GM08714 (cell line): Measurements from ENCODE around the gene CXorf58.
"Not testable (repeated sequence)": the region's sequence is repeated elsewhere in the genome, so short reads cannot be mapped to it uniquely, and the experiment has no call there.

ENCODE experiments used
- H3K4me3 ChIP-seq: fragments of 200-500 bp; sonication (Bioruptor generic); 2 replicates; pipeline ENCODE4 v1.5.1; 2014; ENCODE audit warnings: mild to moderate bottlenecking, low read length, inconsistent platforms
- ZNF274 ChIP-seq: IDR thresholded peaks from 2 replicates; pipeline ENCODE4 v1.6.1; 2012; ENCODE audit warnings: mild to moderate bottlenecking, low read depth, low read length

CXorf58 gene, protein sequence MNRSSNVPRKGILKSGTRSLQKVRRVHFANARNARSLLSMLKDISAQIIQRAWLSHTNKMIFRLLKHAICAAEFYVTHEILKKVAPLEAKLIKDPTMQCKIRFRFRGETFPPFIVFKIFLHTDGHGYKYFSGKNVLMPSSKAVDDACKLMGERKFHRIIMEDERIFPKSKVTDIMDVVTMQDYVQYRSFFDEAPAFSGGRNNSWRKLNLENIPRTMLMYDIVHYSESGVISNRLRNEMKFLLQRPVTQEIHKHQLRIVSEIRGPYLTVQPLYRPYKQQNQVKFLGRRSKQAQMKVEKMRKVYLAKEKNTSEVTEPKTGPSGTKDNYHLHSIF

DNA sequence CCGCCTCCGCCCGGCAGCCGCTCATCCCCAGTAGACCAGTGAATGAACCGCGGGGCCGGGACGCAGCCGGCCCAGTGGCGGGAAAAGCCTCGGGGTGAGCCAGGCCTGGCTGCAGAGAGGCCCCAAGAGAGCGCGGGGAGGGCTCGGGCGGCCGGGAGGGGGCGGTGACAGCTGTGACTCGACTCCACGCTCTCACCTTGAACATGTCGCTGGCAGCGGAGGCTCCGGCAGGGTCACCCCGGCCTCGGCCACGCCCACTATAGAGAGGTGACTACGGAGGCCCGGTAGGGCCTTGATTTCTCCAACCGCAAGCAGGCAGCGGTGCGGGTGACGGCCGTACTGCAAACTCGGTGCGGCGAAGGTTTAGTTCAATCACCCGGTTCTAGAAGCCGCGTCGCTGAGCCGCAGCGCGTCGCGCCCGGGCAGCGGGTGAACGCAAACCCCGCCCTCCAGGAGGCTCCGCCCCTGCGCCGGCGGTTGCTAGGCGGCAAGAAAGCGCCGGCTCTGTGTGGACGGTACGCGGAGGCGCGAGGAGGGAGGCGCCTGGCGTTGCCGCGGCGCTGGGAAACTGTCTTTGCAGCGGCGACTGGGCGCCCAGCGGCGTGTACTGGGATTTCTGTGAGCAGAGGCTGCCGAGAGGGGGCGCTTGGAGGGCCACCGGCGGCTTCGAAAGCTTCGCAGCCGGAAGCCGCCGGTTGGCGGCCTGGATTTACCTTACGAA lies at the start of gene CXorf58, which contains the start of gene APOO:
CXorf58 (plus strand) TSS at position 509 of the 721 bp plus-strand sequence. CDS start 2,297 bp downstream, outside the sequence.
APOO (minus strand) TSS at position 441 of the 721 bp plus-strand sequence; CDS start at position 205, 236 bp downstream.
- H3K4me3 ChIP-seq: peak within 1 kb of the TSS; percentile 89
- no peak for TF ChIP-seq ZNF274

GRCh38 chrX:23859238-23859637 lies 48.6 kb upstream of the CXorf58 start:
- H3K4me3 ChIP-seq: not testable (repeated sequence)

DNA sequence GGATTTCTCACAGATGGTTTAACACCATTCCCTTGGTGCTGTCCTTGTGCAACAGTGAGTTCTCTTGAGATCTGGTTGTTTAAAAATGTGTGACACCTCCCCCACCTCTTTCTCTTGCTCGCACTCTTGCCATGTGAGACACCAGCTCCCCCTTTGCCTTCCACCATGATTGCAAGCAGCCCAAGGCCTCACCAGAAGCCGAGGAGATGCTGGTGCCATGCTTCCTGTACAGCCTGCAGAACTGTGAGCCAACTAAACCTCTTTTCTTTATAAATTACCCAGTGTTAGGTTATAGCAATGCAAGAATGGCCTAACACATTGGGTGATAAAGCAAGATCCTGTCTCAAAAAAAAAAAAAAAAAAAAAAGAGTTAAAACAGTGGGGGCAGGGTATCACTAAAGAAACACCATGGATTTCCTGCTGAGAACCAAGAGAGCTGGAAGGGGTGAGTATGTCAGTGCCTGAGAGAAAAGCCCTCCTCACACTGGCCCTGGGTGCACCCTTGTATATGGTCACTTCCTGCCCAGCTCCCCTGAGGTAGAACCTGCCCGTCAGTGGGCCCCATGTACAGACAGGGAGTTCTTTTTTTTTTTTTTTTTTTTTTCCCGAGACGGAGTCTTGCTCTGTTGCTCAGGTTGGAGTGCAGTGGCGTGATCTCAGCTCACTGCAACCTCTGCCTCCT lies 46.5 kb upstream of the CXorf58 start:
- H3K4me3 ChIP-seq: no peak overlapping the region
- TF ChIP-seq ZNF274: no peak

DNA sequence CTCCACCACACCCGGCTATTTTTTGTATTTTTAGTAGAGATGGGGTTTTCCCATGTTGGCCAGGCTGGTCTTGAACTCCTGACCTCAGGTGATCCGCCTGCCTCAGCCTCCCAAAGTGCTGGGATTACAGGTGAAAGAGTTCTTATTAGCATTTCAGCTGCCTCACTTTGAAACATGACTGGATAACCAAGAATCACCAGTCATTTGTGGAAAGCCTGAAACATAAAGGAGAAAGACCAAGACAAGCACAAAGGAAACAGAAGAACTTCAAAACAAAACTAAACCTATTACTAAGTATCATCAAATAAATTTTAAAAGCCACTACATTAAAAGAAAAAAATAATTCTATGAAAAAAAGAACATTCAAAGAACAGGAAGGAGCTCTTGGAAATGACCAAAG lies 45.9 kb upstream of the CXorf58 start:
- H3K4me3 ChIP-seq: not testable (repeated sequence)

GRCh38 chrX:23864742-23865326 lies 43.0 kb upstream of the CXorf58 start:
- TF ChIP-seq ZNF274: no peak
- no peak overlapping the region for H3K4me3 ChIP-seq

DNA sequence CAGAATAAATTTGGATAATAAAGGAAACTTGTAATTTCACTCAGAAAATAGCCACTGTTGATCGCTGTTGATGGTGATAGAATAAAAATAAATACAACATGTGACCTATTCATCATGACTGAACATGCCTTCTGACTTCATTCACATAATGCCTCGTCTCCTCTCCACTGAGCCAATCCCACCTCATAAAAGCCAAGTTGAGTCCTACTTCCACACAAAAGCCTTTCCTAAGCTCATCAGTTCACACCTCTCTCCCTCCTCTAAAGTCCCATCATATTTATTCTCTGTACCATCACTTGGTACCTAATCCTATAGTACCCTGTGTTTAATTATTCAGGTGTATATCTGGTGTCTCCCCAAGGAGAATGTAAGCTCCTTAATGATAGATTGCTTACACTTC lies 37.8 kb upstream of the CXorf58 start:
- no peak for TF ChIP-seq ZNF274
- no peak overlapping the region for H3K4me3 ChIP-seq

GRCh38 chrX:23871905-23872546 lies 35.8 kb upstream of the CXorf58 start:
- no peak for TF ChIP-seq ZNF274
- no peak overlapping the region for H3K4me3 ChIP-seq

DNA sequence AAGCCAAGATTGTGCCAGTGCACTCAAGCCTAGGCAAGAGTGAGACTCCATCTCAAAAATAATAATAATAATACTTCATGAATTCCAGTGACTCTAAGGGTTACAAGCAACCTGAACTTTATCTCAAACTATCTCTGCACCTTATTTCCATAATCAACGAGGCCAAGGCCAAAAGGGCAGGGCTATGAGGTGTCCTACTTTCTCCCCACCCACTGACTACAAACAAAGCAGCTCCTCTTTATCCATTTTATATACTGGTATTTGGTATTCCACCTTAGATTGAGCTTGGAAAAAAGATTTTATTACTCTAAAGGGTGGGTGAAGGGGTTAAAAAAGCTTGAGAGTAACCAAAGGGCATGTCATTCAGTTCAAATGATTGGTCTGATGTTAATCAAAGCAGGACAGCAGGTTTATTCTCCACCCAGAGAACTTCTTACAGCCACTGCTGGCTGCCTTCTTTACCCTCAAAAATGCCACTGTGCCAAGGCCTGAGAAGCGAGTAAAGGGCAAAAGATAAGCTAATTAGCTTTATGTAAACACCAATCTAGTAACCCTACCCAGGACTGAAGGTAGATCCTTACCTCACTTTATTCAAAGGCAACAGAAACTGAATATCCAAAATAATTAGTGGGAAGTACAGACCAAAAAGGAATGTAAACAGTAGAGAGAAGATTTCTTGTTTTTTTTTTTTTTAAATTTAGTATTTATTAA lies 28.3 kb upstream of the CXorf58 start:
- no peak for TF ChIP-seq ZNF274
- no peak overlapping the region for H3K4me3 ChIP-seq

DNA sequence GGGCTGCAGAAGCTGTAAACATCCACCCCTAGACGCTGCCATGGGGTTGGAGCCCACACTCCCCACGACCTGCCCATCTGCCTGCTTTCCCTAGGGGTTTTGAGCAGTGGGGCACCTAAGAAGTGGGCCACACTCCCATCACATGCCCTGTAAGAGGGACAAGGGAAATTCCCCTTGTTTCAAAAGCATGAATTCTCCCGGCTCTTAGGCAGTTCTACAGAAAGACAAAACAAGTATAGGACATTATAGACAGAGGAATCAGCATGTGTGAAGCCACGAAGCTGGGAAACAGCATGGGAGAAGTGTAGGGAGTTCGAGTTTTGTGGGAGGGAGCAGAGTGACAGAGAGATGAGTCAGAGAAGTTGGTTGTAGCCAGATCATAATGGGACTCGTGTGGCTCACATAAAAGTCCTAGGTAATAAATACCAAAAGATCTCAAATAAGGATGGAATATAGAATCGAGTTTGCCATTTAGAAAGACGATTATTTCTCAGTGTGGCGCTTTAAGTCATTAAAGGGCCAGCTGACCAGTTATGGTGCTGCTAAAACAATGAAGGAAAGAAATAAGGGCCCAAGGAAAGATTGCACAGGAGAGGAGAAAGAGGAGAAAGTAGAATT lies 24.0 kb upstream of the CXorf58 start:
- TF ChIP-seq ZNF274: no peak
- H3K4me3 ChIP-seq: no peak overlapping the region

- no peak overlapping the region for H3K4me3 ChIP-seq
- no peak for TF ChIP-seq ZNF274
Measured at GRCh38 chrX:23884427-23885024, 23.3 kb upstream of the CXorf58 start.

GRCh38 chrX:23885803-23886202 lies 22.0 kb upstream of the CXorf58 start:
- H3K4me3 ChIP-seq: no peak overlapping the region
- TF ChIP-seq ZNF274: no peak

DNA sequence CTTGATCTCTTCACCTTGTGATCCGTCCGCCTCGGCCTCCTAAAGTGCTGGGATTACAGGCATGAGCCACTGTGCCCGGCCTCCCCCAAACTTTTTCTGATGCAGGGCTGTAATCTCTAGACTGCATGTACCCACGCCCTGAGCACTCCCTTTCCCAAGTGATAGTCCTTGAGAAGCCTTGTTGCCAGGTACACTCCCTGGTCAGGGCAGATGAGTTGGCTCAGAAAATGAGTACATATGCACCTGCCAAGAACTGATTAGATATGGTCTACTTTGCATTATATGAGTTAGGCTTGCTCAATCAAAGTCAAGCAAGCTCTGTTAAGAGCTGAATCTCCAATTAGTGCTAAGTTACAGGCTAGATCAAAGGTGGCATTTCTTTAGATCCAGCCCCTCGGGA lies 20.4 kb upstream of the CXorf58 start:
- no peak overlapping the region for H3K4me3 ChIP-seq
- TF ChIP-seq ZNF274: no peak

DNA sequence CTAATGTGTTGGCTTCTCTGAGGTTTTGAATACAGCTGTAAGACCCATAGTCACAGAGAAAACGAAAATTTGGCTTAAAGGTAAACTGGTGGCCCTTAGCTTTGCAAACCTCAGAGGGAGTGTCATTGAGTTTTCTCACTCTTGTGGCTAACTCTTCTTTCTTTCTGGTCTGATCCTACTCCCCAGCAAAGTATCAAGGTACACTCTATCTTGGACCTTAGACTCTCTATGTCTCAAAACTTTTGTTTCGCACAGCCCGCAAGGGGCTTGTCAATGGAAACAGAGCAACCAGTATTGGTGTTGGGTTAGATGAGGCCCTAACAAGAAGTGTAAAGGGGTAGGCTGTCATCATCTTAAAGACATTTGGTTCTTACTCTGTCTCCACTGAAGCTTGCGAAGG lies 19.9 kb upstream of the CXorf58 start:
- no peak for TF ChIP-seq ZNF274

More for the DNA sequence above, 19.9 kb upstream of the CXorf58 start:
- H3K4me3 ChIP-seq: no peak overlapping the region
